ENCODE results near the gene FOXP1. TPM values are rescaled to one million over a fixed set of nuclear protein-coding genes. Genes with fewer than 3 reads are reported as not detected.

Gene FOXP1
- total RNA-seq, 1 experiment from 2014 or later, result 2.9 TPM

GRCh38 chr3:71094658-71095209 is 488.8 kb downstream of the FOXP1 start:
- ChIA-PET CTCF (no interaction called here), POLR2A (no interaction called here)
- TF ChIP-seq, protein P1, sequence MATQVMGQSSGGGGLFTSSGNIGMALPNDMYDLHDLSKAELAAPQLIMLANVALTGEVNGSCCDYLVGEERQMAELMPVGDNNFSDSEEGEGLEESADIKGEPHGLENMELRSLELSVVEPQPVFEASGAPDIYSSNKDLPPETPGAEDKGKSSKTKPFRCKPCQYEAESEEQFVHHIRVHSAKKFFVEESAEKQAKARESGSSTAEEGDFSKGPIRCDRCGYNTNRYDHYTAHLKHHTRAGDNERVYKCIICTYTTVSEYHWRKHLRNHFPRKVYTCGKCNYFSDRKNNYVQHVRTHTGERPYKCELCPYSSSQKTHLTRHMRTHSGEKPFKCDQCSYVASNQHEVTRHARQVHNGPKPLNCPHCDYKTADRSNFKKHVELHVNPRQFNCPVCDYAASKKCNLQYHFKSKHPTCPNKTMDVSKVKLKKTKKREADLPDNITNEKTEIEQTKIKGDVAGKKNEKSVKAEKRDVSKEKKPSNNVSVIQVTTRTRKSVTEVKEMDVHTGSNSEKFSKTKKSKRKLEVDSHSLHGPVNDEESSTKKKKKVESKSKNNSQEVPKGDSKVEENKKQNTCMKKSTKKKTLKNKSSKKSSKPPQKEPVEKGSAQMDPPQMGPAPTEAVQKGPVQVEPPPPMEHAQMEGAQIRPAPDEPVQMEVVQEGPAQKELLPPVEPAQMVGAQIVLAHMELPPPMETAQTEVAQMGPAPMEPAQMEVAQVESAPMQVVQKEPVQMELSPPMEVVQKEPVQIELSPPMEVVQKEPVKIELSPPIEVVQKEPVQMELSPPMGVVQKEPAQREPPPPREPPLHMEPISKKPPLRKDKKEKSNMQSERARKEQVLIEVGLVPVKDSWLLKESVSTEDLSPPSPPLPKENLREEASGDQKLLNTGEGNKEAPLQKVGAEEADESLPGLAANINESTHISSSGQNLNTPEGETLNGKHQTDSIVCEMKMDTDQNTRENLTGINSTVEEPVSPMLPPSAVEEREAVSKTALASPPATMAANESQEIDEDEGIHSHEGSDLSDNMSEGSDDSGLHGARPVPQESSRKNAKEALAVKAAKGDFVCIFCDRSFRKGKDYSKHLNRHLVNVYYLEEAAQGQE (IDR thresholded peaks at IDR 0.05; ENCODE audit: insufficient read depth in 1 of 2, low read depth in 2 of 2, low read length in 1 of 2), result no peak
- no peak for TF ChIP-seq TCF7L2 (IDR thresholded peaks at IDR 0.05; ENCODE audit: low read depth, low read length)
- TF ChIP-seq POLR2AphosphoS5 (IDR thresholded peaks at IDR 0.05; ENCODE audit: low read depth, low read length), result no peak
- TF ChIP-seq, protein P2, sequence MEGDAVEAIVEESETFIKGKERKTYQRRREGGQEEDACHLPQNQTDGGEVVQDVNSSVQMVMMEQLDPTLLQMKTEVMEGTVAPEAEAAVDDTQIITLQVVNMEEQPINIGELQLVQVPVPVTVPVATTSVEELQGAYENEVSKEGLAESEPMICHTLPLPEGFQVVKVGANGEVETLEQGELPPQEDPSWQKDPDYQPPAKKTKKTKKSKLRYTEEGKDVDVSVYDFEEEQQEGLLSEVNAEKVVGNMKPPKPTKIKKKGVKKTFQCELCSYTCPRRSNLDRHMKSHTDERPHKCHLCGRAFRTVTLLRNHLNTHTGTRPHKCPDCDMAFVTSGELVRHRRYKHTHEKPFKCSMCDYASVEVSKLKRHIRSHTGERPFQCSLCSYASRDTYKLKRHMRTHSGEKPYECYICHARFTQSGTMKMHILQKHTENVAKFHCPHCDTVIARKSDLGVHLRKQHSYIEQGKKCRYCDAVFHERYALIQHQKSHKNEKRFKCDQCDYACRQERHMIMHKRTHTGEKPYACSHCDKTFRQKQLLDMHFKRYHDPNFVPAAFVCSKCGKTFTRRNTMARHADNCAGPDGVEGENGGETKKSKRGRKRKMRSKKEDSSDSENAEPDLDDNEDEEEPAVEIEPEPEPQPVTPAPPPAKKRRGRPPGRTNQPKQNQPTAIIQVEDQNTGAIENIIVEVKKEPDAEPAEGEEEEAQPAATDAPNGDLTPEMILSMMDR (IDR thresholded peaks at IDR 0.05), result no peak
- no peak for TF ChIP-seq SIN3A (IDR thresholded peaks at IDR 0.05; ENCODE audit: borderline replicate concordance, insufficient read depth, low read depth, low read length)
- intact Hi-C loops (cut with micrococcal nuclease; ENCODE audit: unreplicated experiment) (no loop called here), in situ Hi-C loops (cut with HindIII; ENCODE audit: low pct_unique_long_range_greater_than_20kb, low sequenced_read_pairs) (no loop called here)
- no TSS peak for BruUV-seq (replicated peaks)
- Histone ChIP-seq H3K4me1 (ENCODE audit: control insufficient read depth, insufficient read depth, low read length) (no peaks in the 10 kb centered on the region), H3K27ac (ENCODE audit: low read length) (no peak overlapping the region), H3K4me3 (ENCODE audit: low read depth in 2 of 2, low read length in 2 of 2) (no peak overlapping the region), H3K27me3 (ENCODE audit: control insufficient read depth, insufficient read depth, low read length) (no peaks in the 10 kb centered on the region), H3K36me3 (ENCODE audit: control insufficient read depth, insufficient read depth, low read length) (no peaks in the 10 kb centered on the region), H3K9me3 (ENCODE audit: control insufficient read depth, insufficient read depth, low read depth, low read length) (no peaks in the 10 kb centered on the region)
- DNase-seq (ENCODE audit: low read depth, low spot score), result no peak
- ATAC-seq, result no peak

- DNase-seq (ENCODE audit: low read depth, low spot score), result no peak
- ChIA-PET CTCF (no interaction called here), POLR2A (no interaction called here)
- Histone ChIP-seq H3K27ac (ENCODE audit: low read length) (no peak overlapping the region), H3K27me3 (ENCODE audit: control insufficient read depth, insufficient read depth, low read length) (no peaks in the 10 kb centered on the region), H3K36me3 (ENCODE audit: control insufficient read depth, insufficient read depth, low read length) (no peaks in the 10 kb centered on the region), H3K4me3 (ENCODE audit: low read depth in 2 of 2, low read length in 2 of 2) (no peak overlapping the region), H3K4me1 (ENCODE audit: control insufficient read depth, insufficient read depth, low read length) (no peaks in the 10 kb centered on the region), H3K9me3 (ENCODE audit: control insufficient read depth, insufficient read depth, low read depth, low read length) (no peaks in the 10 kb centered on the region)
- in situ Hi-C loops (cut with HindIII; ENCODE audit: low pct_unique_long_range_greater_than_20kb, low sequenced_read_pairs), result no loop called here
- no TSS peak for BruUV-seq (replicated peaks)
- intact Hi-C loops (cut with micrococcal nuclease; ENCODE audit: unreplicated experiment), result no loop called here
- TF ChIP-seq, protein P2 (IDR thresholded peaks at IDR 0.05), result no peak
- no peak for TF ChIP-seq POLR2AphosphoS5 (IDR thresholded peaks at IDR 0.05; ENCODE audit: low read depth, low read length)
- TF ChIP-seq, protein P1 (IDR thresholded peaks at IDR 0.05; ENCODE audit: insufficient read depth in 1 of 2, low read depth in 2 of 2, low read length in 1 of 2), result no peak
- no peak for TF ChIP-seq SIN3A (IDR thresholded peaks at IDR 0.05; ENCODE audit: borderline replicate concordance, insufficient read depth, low read depth, low read length)
- no peak for TF ChIP-seq TCF7L2 (IDR thresholded peaks at IDR 0.05; ENCODE audit: low read depth, low read length)
- ATAC-seq, result no peak
These were observed 490.9 kb downstream of the FOXP1 start for GRCh38 chr3:71092665-71093064.

Data from Panc1 (cell line).